BE2C (cell line): ENCODE data around the gene CYLC1. TPM values are rescaled to one million over a fixed set of nuclear protein-coding genes. Genes with fewer than 3 reads are reported as not detected.

Source experiments
- DNase-seq: peaks from one replicate; pipeline ENCODE4 v3.0.0-alpha.2; 2020
- H3K27me3 ChIP-seq: fragments of 250-450 bp; sonication (Bioruptor Pico); 2 replicates; pipeline ENCODE4 v1.5.1; 2020; ENCODE audit warnings: mild to moderate bottlenecking
- H3K36me3 ChIP-seq: fragments of 250-450 bp; sonication (Bioruptor Pico); 2 replicates; pipeline ENCODE4 v1.5.1; 2020; ENCODE audit warnings: mild to moderate bottlenecking
- H3K4me1 ChIP-seq: fragments of 250-450 bp; sonication (Bioruptor Pico); 2 replicates; pipeline ENCODE4 v1.5.1; 2020
- H3K4me3 ChIP-seq: 2 replicates; pipeline ENCODE4 v1.5.1; 2011; ENCODE audit warnings: low read depth, low read length
- H3K9me3 ChIP-seq: fragments of 250-450 bp; sonication (Bioruptor Pico); 2 replicates; pipeline ENCODE4 v1.5.1; 2020
- CTCF ChIP-seq: IDR thresholded peaks from 2 replicates; pipeline ENCODE4 v1.5.1; 2012; ENCODE audit warnings: mild to moderate bottlenecking, low read depth, low read length
- polyA plus RNA-seq: library from polyadenylated mRNA; unstranded; fragments of >200 nt; gene quantifications from one replicate; pipeline ENCODE4 v1.2.1, GENCODE V29; 2012; ENCODE audit warnings: low read depth, missing spikeins; ENCODE audit not compliant: insufficient read length, insufficient read depth

Gene CYLC1
- polyA plus RNA-seq = not detected

- Histone ChIP-seq H3K4me3 (no peak within 1 kb of the TSS), H3K9me3 (no peaks in the 10 kb centered on the region), H3K4me1 (no peaks in the 10 kb centered on the region), H3K27me3 (no peaks in the 10 kb centered on the region), H3K36me3 (no peaks in the 10 kb centered on the region)
- no peak for DNase-seq
- TF ChIP-seq CTCF = no peak
These were observed at the start of gene CYLC1 for GRCh38 chrX:83860846-83861245. CYLC1 (plus strand) TSS chrX:83861146; CDS start chrX:83861183, 37 bp downstream.

GRCh38 chrX:83819304-83819703 lies 41.6 kb upstream of the CYLC1 start:
- no peaks in the 10 kb centered on the region for H3K9me3 ChIP-seq
- 0 out of 2 replicates have a peak, but pooled peaks have one; percentile 18 for TF ChIP-seq CTCF
- peak overlapping the region; percentile 28 for H3K4me3 ChIP-seq

GRCh38 chrX:83829874-83830273 lies 31.1 kb upstream of the CYLC1 start:
- DNase-seq = no peak
- H3K27me3 ChIP-seq = no peaks in the 10 kb centered on the region
- no peaks in the 10 kb centered on the region for H3K36me3 ChIP-seq
- H3K9me3 ChIP-seq = no peaks in the 10 kb centered on the region
- no peaks in the 10 kb centered on the region for H3K4me1 ChIP-seq
- H3K4me3 ChIP-seq = no peak overlapping the region
- TF ChIP-seq CTCF = no peak

More at GRCh38 chrX:83819304-83819703, 41.6 kb upstream of the CYLC1 start:
- no peaks in the 10 kb centered on the region for H3K36me3 ChIP-seq
- DNase-seq = peak; percentile 23
- H3K4me1 ChIP-seq = no peaks in the 10 kb centered on the region
- no peaks in the 10 kb centered on the region for H3K27me3 ChIP-seq

- H3K36me3 ChIP-seq = no peaks in the 10 kb centered on the region
- H3K9me3 ChIP-seq = no peaks in the 10 kb centered on the region
- H3K4me1 ChIP-seq = no peaks in the 10 kb centered on the region
- no peak overlapping the region for H3K4me3 ChIP-seq
- H3K27me3 ChIP-seq = no peaks in the 10 kb centered on the region
- DNase-seq = peak; percentile 8
- TF ChIP-seq CTCF = peak; percentile 78
These were observed 15.5 kb upstream of the CYLC1 start for GRCh38 chrX:83845397-83845796.

- no peaks in the 10 kb centered on the region for H3K27me3 ChIP-seq
- H3K4me1 ChIP-seq = no peaks in the 10 kb centered on the region
- no peak for TF ChIP-seq CTCF
- no peak for DNase-seq
- H3K9me3 ChIP-seq = no peaks in the 10 kb centered on the region
- no peaks in the 10 kb centered on the region for H3K36me3 ChIP-seq
- no peak overlapping the region for H3K4me3 ChIP-seq
These were observed 13.6 kb upstream of the CYLC1 start for GRCh38 chrX:83847339-83847738.

GRCh38 chrX:83888585-83888984 lies 27.6 kb downstream of the CYLC1 start:
- H3K36me3 ChIP-seq = no peaks in the 10 kb centered on the region
- no peak for DNase-seq
- H3K4me3 ChIP-seq = no peak overlapping the region
- H3K4me1 ChIP-seq = no peaks in the 10 kb centered on the region
- no peaks in the 10 kb centered on the region for H3K9me3 ChIP-seq
- H3K27me3 ChIP-seq = no peaks in the 10 kb centered on the region
- no peak for TF ChIP-seq CTCF
